Trophoblast cell (in vitro differentiated cells and primary cell): ENCODE results near the gene UBA6.

ENCODE experiments used
- DNase-seq, 2 donors: peaks; one replicate each; pipeline ENCODE4 v3.0.0-alpha.2; 2016
- H2AFZ ChIP-seq: 2 replicates; pipeline ENCODE4 v1.6.1; 2013; ENCODE audit warnings: low read length, moderate library complexity, mild to moderate bottlenecking; ENCODE audit not compliant: insufficient read depth, poor library complexity
- H2AK5ac ChIP-seq: 2 replicates; pipeline ENCODE4 v1.6.1; 2013; ENCODE audit warnings: mild to moderate bottlenecking, low read length
- H2BK120ac ChIP-seq: 2 replicates; pipeline ENCODE4 v1.6.1; 2013; ENCODE audit warnings: low read length, mild to moderate bottlenecking, moderate library complexity; ENCODE audit not compliant: insufficient read depth, poor library complexity
- H2BK12ac ChIP-seq: 2 replicates; pipeline ENCODE4 v1.6.1; 2013; ENCODE audit warnings: mild to moderate bottlenecking, low read length, moderate library complexity
- H2BK5ac ChIP-seq: 2 replicates; pipeline ENCODE4 v1.6.1; 2013; ENCODE audit warnings: low read length, low read depth, moderate library complexity, mild to moderate bottlenecking; ENCODE audit not compliant: poor library complexity
- H3K14ac ChIP-seq: 2 replicates; pipeline ENCODE4 v1.6.1; 2013; ENCODE audit warnings: mild to moderate bottlenecking, low read length
- H3K18ac ChIP-seq: 2 replicates; pipeline ENCODE4 v1.6.1; 2013; ENCODE audit warnings: mild to moderate bottlenecking, low read length
- H3K23ac ChIP-seq: 2 replicates; pipeline ENCODE4 v1.6.1; 2013; ENCODE audit warnings: low read length
- H3K27ac ChIP-seq: 2 replicates; pipeline ENCODE4 v1.5.1; 2013; ENCODE audit warnings: low read depth, mild to moderate bottlenecking, inconsistent platforms, low read length, moderate library complexity
- H3K27me3 ChIP-seq: 2 replicates; pipeline ENCODE4 v1.6.1; 2013; ENCODE audit warnings: inconsistent platforms, mild to moderate bottlenecking, low read length, moderate library complexity; ENCODE audit not compliant: insufficient read depth
- H3K36me3 ChIP-seq, 2 experiments: 1 replicate in 1 of 2; 2 replicates in 1 of 2; pipeline ENCODE4 v1.6.1; 2013; ENCODE audit warnings: low read length in 2 of 2, mild to moderate bottlenecking in 2 of 2, moderate library complexity in 1 of 2; ENCODE audit not compliant: insufficient read depth in 2 of 2, control insufficient read depth in 1 of 2
- H3K4ac ChIP-seq: 2 replicates; pipeline ENCODE4 v1.6.1; 2013; ENCODE audit warnings: low read depth, mild to moderate bottlenecking, low read length, moderate library complexity
- H3K4me1 ChIP-seq, 2 experiments: 1 replicate in 1 of 2; 2 replicates in 1 of 2; pipeline ENCODE4 v1.6.1; 2013; ENCODE audit warnings: low read length in 2 of 2, mild to moderate bottlenecking in 2 of 2, moderate library complexity in 1 of 2; ENCODE audit not compliant: insufficient read depth in 2 of 2, control insufficient read depth in 1 of 2
- H3K4me2 ChIP-seq: 2 replicates; pipeline ENCODE4 v1.6.1; 2013; ENCODE audit warnings: inconsistent platforms, mild to moderate bottlenecking, low read length, moderate library complexity
- H3K4me3 ChIP-seq: 2 replicates; pipeline ENCODE4 v1.5.1; 2013; ENCODE audit warnings: mild to moderate bottlenecking, low read depth, low read length, inconsistent platforms
- H3K79me1 ChIP-seq: one replicate; pipeline ENCODE4 v1.6.1; 2013; ENCODE audit warnings: low read length
- H3K79me2 ChIP-seq: 2 replicates; pipeline ENCODE4 v1.6.1; 2013; ENCODE audit warnings: low read length, mild to moderate bottlenecking; ENCODE audit not compliant: control insufficient read depth, insufficient read depth, poor library complexity
- H3K9ac ChIP-seq: 2 replicates; pipeline ENCODE4 v1.6.1; 2013; ENCODE audit warnings: mild to moderate bottlenecking, low read length
- H3K9me3 ChIP-seq: 2 replicates; pipeline ENCODE4 v1.6.1; 2013; ENCODE audit warnings: low read depth, mild to moderate bottlenecking, control low read depth, inconsistent platforms, low read length; ENCODE audit not compliant: insufficient read depth
- H4K12ac ChIP-seq: 2 replicates; pipeline ENCODE4 v1.6.1; 2013; ENCODE audit warnings: low read depth, mild to moderate bottlenecking, low read length, moderate library complexity
- H4K8ac ChIP-seq: 2 replicates; pipeline ENCODE4 v1.6.1; 2013; ENCODE audit warnings: low read depth, mild to moderate bottlenecking, low read length, moderate library complexity
- H4K91ac ChIP-seq: one replicate; pipeline ENCODE4 v1.6.1; 2013; ENCODE audit warnings: low read depth, mild to moderate bottlenecking, low read length, moderate library complexity
- WGBS: extraction: QIAGEN DNeasy Blood & Tissue Kit; methylation state at CpG from one replicate; pipeline ENCODE4 v1.1.7; 2013; ENCODE audit warnings: missing lambda C conversion rate; ENCODE audit not compliant: insufficient read length, insufficient coverage; ENCODE audit errors: extremely low coverage; 5-methylcytosine and 5-hydroxymethylcytosine counted together

The UBA6 gene

GRCh38 chr4:67587156-67587555, 113.8 kb downstream of the UBA6 start:
- no peak for DNase-seq
- H3K14ac ChIP-seq, result no peak overlapping the region
- no peaks in the 10 kb centered on the region for H3K79me1 ChIP-seq
- H3K4me2 ChIP-seq, result no peak overlapping the region
- no peak overlapping the region for H4K8ac ChIP-seq
- no peak overlapping the region for H3K4me3 ChIP-seq
- H3K79me2 ChIP-seq, result no peaks in the 10 kb centered on the region
- no CpG with 5 or more reads among the region's 3 CpGs for WGBS
- H2BK5ac ChIP-seq, result no peak overlapping the region
- H3K23ac ChIP-seq, result no peak overlapping the region
- H2BK120ac ChIP-seq, result no peak overlapping the region
- H3K9ac ChIP-seq, result no peak overlapping the region
- H3K4ac ChIP-seq, result no peak overlapping the region
- no peak overlapping the region for H3K18ac ChIP-seq
- no peak overlapping the region for H4K91ac ChIP-seq
- H2AK5ac ChIP-seq, result no peak overlapping the region
- no peak overlapping the region for H2BK12ac ChIP-seq
- no peaks in the 10 kb centered on the region for H3K4me1 ChIP-seq
- no peak overlapping the region for H2AFZ ChIP-seq
- no peak overlapping the region for H3K27ac ChIP-seq
- no peaks in the 10 kb centered on the region for H3K27me3 ChIP-seq
- H3K9me3 ChIP-seq, result no peaks in the 10 kb centered on the region
- no peak overlapping the region for H4K12ac ChIP-seq
- H3K36me3 ChIP-seq, result no peaks in the 10 kb centered on the region

GRCh38 chr4:67584496-67584895, 116.5 kb downstream of the UBA6 start:
- no peak for DNase-seq
- no peak overlapping the region for H3K9ac ChIP-seq
- H3K4me3 ChIP-seq, result no peak overlapping the region

GRCh38 chr4:67581913-67582312, 119.0 kb downstream of the UBA6 start:
- no peak overlapping the region for H3K27ac ChIP-seq
- no peak overlapping the region for H3K4ac ChIP-seq
- H3K23ac ChIP-seq, result no peak overlapping the region
- no peak overlapping the region for H3K9ac ChIP-seq
- no peak overlapping the region for H2BK120ac ChIP-seq
- H4K8ac ChIP-seq, result no peak overlapping the region
- no peaks in the 10 kb centered on the region for H3K4me1 ChIP-seq
- H3K79me2 ChIP-seq, result no peaks in the 10 kb centered on the region
- H4K91ac ChIP-seq, result no peak overlapping the region
- no peak overlapping the region for H2AK5ac ChIP-seq
- no peaks in the 10 kb centered on the region for H3K27me3 ChIP-seq
- H3K4me2 ChIP-seq, result no peak overlapping the region
- no peaks in the 10 kb centered on the region for H3K36me3 ChIP-seq
- H2AFZ ChIP-seq, result no peak overlapping the region
- H3K79me1 ChIP-seq, result no peaks in the 10 kb centered on the region
- H2BK12ac ChIP-seq, result no peak overlapping the region
- H3K18ac ChIP-seq, result no peak overlapping the region
- no peak for DNase-seq
- H3K14ac ChIP-seq, result no peak overlapping the region
- WGBS, result no CpG with 5 or more reads among the region's 2 CpGs
- H3K9me3 ChIP-seq, result no peaks in the 10 kb centered on the region
- H4K12ac ChIP-seq, result no peak overlapping the region
- no peak overlapping the region for H2BK5ac ChIP-seq
- H3K4me3 ChIP-seq, result no peak overlapping the region

More at GRCh38 chr4:67584496-67584895, 116.5 kb downstream of the UBA6 start:
- H3K27me3 ChIP-seq, result no peaks in the 10 kb centered on the region
- no peaks in the 10 kb centered on the region for H3K36me3 ChIP-seq
- H2AFZ ChIP-seq, result no peak overlapping the region
- no peak overlapping the region for H4K8ac ChIP-seq
- H2BK5ac ChIP-seq, result no peak overlapping the region
- H2BK12ac ChIP-seq, result no peak overlapping the region
- H3K14ac ChIP-seq, result no peak overlapping the region
- no peak overlapping the region for H3K4ac ChIP-seq
- no peaks in the 10 kb centered on the region for H3K4me1 ChIP-seq
- no peak overlapping the region for H2BK120ac ChIP-seq
- no peaks in the 10 kb centered on the region for H3K79me2 ChIP-seq
- H3K23ac ChIP-seq, result no peak overlapping the region
- no peaks in the 10 kb centered on the region for H3K79me1 ChIP-seq
- H2AK5ac ChIP-seq, result no peak overlapping the region
- no peaks in the 10 kb centered on the region for H3K9me3 ChIP-seq
- no peak overlapping the region for H3K27ac ChIP-seq
- no peak overlapping the region for H4K91ac ChIP-seq
- no peak overlapping the region for H4K12ac ChIP-seq
- no peak overlapping the region for H3K18ac ChIP-seq
- no peak overlapping the region for H3K4me2 ChIP-seq

GRCh38 chr4:67581208-67581857, 119.6 kb downstream of the UBA6 start:
- H3K4me1 ChIP-seq, result no peaks in the 10 kb centered on the region
- H3K27ac ChIP-seq, result no peak overlapping the region
- no peak overlapping the region for H3K18ac ChIP-seq
- no peaks in the 10 kb centered on the region for H3K79me1 ChIP-seq
- H3K4me2 ChIP-seq, result no peak overlapping the region
- no CpG with 5 or more reads among the region's 8 CpGs for WGBS
- H4K91ac ChIP-seq, result no peak overlapping the region
- H3K9ac ChIP-seq, result no peak overlapping the region
- no peak overlapping the region for H2BK12ac ChIP-seq
- no peak for DNase-seq
- H3K4me3 ChIP-seq, result no peak overlapping the region
- H3K36me3 ChIP-seq, result no peaks in the 10 kb centered on the region
- no peak overlapping the region for H4K12ac ChIP-seq
- no peak overlapping the region for H3K14ac ChIP-seq
- no peaks in the 10 kb centered on the region for H3K9me3 ChIP-seq
- no peaks in the 10 kb centered on the region for H3K79me2 ChIP-seq
- H4K8ac ChIP-seq, result no peak overlapping the region
- no peak overlapping the region for H2BK5ac ChIP-seq
- H2AFZ ChIP-seq, result no peak overlapping the region
- H2BK120ac ChIP-seq, result no peak overlapping the region
- H2AK5ac ChIP-seq, result no peak overlapping the region
- H3K27me3 ChIP-seq, result no peaks in the 10 kb centered on the region
- H3K4ac ChIP-seq, result no peak overlapping the region
- no peak overlapping the region for H3K23ac ChIP-seq
